Measurements from ENCODE around the gene SPARCL1.
"Not testable (repeated sequence)": the region's sequence is repeated elsewhere in the genome, so short reads cannot be mapped to it uniquely, and the experiment has no call there.

The SPARCL1 gene

DNA sequence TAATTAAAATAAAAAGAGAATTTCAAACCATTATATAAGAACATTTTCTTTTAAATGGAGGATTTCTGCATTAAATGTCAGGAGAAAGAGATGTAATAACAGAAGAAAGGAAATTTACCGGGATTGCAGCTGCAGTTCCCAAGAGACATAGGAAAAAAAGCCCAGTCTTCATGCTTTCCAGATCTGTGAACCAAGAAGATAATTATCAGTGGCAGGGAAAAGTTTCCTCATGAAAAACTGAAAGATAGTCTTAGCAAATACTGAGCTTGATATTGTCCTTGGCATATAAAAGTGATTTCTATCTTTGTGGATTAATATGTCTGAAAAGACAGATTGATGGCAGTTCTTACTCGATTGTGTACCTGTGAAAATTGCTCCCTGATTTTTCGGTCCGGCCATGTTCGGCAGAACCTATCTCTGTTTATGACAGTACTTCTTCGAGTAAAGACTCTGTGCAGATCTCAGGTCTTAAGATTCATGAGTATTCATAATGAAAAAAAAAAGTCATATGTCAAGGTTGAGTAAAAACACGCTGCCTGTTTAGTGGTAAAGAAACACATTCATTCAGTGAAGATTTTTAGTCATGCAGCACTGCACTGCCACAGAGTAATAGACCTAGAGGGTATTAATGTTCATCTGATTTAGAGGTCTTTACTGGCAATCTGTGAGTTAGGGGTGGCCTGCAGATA is 29.6 kb downstream of the SPARCL1 start:
- no peak for DNase-seq

DNA sequence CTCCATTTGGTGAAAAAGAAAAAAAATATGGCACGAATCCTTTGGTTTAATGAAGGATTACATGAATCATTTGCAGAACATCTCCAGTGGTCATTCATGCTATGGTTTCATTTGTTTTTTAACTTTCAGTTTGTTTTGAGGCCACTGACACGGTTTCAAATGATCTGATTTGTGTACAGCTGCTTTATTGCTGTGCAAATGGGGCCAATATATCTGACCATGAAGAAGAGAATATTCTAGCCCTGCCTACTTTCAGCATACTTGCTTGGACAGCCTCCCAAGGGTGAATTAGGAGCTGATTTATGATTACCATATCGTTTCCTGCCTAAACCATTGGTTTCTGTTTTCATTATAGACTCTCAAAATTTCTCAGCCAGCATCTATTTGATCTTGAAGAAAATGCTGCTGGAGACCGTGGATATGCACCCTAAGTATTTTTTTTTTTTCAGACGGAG is 30.7 kb downstream of the SPARCL1 start:
- no peak for DNase-seq

DNA sequence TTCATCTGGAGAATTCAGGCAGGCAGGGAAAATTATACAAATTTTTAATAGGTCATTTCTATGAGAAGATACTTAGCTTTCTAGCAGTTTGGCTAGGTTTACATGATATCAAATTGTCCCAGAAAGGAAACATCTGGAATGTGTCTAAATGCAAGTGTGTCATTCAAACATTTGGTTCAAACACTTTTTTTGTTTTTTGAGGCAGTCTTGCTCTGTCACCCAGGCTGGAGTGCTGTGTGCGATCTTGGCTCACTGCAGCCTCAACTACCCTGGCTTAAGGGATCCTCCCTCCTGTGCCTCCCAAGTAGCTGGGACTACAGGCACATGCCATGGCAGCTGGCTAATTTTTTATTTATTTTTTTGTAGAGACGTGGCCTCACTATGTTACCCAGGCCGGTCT is 31.6 kb downstream of the SPARCL1 start:
- DNase-seq = no peak

DNA sequence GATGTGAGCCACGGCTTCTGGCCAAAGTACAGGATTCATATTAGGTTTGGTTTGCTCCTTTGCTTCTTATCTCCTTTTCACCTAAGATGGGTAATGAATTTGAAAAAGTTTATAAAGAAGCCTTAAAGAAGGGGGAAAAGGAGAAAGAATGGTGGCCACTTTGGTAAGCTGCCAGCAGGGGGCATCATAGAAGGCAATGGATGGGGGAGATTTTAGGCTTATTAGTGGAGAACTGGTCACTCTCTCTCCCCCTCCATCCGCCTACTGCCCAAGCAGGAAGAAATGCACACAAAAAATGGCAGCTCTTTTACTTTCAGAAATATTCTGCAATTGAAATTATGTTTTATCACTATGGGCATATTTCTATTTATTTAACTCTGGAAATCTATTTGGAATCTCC is 32.0 kb downstream of the SPARCL1 start:
- no peak for DNase-seq

DNA sequence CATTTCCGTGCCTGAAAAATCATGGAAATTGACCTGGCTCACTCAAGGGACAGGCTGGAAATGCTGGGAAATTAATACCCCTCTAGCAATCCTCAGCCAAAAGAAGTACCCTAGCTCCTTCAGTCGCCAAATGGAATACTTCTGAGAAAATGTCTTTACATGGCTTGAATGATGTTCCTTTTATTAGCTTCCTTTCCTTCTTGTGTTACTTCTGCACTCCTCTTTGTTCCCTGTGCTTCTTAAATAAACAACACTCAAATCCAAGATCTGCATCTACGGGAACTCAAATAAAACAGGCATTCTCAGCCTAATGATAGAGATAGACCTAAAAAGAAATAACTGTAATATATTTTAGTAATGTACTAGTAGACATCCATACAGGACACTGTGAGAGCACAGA is 36.1 kb downstream of the SPARCL1 start:
- no peak for DNase-seq

DNA sequence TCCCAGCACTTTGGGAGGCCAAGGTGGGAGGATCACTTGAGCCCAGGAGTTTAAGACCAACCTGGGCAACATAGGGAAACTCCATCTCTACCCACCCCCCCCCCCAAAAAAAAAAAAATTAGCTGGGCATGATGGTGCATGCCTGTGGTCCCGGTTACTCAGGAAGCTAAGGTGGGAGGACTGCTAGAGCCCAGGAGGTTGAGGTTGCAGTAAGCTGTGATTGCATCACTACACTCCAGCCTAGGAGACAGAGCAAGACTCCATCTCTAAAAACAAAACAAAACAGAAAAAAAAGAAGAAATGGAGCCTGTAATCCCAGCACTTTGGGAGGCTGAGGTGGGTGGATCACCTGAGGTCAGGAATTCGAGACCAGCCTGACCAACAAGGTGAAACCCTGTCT is 37.3 kb downstream of the SPARCL1 start:
- DNase-seq = not testable (repeated sequence)

DNA sequence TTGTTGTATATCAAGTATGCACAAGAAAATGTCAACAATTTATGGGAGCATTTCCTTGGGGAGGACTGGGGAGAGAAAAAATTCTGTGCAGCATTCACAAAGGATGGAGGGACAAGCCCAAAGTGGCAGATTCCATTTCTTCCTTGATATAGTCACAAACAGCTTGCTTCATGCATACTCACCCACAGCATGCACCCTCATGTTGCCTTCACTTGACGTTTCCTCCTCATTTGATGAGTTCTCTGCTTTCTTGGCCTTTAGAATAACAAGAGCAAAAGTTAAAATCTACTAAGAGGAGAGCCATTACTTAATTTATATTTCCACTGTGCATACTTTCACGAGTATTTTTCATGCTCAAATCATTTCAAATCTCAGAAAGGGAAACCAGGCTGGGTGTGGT is 37.7 kb downstream of the SPARCL1 start:
- DNase-seq = no peak

DNA sequence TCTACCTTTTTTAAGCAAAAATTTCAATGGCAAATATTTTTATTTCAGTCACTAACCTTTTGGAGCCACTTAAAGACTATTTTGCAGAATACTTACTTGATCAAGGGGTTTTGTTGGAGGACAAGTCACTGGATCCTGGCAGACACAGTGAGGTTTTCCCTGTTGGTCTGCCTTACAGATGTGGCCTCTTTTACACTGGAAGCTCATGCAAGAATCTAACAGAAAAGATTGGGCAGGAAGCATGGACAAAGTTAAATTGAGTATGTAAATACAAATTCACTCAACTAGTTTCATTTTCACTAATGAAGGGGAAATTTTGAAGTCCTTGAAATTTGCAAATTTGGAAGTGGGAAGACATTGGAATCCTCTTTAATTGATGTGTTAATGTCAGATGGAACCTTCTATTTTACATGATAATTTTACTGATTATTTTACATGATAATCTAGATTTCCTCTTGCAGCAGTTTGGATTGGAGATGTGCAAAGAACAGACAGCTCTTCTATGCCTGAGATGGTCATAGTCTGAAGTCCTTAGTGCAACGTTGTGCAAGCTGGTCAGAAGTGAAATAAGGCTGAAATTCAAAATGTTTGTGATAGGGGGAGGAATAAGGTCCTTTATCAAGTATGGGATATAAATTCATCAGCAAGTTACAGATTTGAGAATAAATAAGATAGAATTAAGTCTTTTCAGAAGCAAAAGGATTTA is 38.4 kb downstream of the SPARCL1 start:
- no peak for DNase-seq

DNA sequence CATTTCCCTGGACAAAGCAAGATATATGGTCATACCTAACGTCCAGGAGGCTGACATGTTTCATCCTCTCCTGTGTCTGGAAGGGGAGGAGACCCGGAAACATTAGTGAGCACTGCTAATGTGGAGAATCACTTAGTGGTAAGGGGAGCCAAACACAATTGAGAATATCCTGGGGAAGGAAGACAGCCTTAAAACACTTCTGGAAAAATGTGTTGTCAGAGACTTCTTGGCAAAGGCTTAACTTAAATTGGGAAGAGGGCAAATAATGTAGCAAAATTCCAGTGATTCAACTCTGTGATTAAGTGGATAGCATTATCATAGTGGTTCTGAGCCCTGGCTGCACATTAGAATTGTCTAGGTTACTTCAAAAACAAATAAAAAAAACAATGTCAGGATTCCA is 39.5 kb downstream of the SPARCL1 start:
- no peak for DNase-seq

DNA sequence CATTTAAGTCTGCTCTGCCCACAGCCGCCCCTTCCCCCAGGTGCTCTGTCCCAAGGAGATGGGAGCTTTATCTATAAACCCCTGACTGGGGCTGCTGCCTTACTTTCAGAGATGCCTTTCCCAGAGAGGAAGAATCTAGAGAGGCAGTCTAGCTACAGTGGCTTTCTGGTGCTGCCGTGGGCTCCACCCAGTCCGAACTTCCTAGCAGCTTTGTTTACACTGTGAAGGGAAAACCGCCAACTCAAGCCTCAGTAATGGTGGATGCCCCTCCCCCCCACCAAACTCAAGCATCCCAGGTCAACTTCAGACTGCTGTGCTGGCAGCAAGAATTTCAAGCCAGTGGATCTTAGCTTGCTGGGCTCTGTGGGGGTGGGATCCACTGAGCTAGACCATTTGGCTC is 40.5 kb downstream of the SPARCL1 start:
- not testable (repeated sequence) for DNase-seq

DNA sequence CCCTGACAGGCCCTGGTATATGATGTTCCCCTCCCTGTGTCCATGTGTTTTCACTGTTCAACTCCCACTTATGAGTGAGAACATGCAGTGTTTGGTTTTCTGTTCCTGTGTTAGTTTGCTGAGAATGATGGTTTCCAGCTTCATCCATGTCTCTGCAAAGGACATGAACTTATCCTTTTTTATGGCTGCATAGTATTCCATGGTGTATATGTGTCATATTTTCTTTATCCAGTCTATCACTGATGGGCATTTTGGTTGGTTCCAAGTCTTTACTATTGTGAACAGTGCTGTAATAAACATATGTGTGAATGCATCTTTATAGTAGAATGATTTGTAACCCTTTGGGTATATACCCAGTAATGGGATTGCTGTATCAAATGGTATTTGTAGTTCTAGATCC is 45.9 kb downstream of the SPARCL1 start:
- not testable (repeated sequence) for DNase-seq

DNA sequence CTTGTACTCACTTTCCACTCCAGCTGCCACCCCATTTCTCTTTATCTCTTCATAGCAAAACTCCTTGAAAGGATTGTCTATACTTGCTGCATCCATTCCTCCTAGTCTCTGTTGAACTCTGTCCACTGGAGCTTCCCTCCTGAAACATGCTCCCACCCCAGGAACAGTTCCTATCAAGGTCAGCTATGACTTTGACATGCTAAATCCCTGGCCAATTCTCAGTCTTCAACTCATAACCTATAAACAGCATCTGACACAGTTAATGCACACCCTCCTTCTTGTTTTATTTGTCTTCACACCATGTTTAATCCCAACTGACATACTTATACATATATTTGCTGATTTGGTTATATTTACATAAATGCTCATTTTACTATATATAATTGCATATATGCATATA is 47.8 kb downstream of the SPARCL1 start:
- DNase-seq = no peak

DNA sequence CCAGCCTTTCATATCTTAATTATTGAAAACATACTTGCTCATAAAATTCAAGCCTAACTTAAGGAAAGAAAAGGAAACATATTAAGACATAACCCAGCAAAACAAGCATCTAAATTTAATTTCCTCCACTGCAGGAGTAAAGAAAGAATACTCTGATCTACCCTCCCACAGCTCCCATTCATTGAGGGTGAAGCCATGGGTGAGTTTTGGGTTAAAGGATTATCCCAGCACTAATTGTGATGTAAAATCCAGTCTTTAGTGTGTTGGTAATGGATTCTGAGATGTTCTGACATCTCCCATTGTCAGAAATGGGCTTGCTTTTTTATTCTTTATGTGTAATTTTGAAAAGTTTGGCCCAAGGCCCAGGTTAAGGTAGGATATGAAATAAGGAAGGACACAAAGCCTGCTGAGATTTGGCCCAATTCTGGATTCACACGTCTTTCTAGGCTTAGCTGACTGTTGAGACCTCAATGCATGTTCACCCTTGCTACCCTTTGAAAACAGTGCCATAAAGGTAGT is 50.4 kb downstream of the SPARCL1 start:
- no peak for DNase-seq

DNA sequence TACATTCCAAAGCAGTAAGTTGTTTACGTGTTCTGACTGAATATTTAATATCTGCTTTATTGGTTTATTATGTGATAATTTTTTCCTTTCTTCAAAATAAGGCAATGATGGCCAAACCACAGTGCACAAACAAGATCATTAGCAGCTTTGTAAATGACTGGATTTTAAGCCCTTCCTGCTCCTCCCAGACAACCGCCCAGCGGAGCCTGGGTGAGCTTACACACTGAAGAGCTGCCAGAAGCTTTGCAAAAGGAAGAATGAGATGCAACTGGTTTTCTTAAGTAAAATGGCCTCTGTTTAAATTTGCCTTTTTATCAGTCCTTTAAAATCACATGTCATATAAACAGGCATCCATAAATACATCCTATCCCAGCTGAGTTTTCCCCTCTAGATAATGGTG is 52.2 kb downstream of the SPARCL1 start:
- DNase-seq = no peak

DNA sequence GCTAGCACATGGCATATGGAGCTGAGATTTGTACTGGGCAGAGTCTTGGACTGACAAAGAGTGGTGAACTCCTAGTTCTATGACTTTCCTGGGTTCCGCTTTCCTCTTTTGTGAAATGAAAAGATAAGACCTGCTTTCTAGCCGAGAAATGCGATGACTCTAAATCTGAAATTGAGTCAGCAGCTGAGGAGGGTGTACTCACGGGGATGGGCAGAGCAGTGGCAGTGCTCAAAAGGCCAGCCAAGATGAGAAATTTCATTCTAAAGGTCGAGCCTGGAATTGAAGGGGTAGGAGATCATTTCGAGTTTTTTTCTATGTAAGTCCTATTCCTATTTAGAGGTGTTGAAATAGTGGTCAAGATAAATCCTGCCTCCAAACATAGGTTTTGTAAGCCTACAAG is 59.8 kb downstream of the SPARCL1 start:
- DNase-seq = no peak

DNA sequence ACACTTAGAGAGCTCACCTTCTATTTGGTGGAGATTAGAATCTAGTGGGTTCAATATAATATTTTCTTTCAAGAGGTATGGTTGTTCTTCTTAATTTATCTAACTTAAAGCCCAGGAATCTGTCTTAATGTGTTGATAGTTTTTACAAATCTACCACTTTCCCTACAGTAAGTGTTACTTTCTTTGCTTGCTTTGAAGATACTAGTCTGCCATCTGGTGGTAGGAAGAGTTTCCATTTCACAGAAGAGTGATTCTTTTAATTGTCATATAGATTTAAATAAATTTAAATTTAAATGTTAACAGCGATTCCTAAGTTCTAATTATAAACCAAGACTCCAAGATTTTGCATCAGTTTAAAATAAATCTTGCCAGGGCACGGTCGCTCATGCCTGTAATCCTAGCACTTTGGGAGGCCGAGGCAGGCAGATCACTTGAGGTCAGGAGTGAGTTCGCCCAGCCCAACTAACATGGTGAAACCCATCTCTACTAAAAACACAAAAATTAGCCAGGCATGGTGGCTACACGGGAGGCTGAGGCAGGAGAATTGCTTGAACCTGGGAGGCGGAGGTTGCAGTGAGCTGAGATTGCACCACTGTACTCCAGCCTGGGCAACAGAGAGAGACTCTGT is 63.3 kb downstream of the SPARCL1 start:
- DNase-seq = peak; percentile 8 to 70 (median 20)

DNA sequence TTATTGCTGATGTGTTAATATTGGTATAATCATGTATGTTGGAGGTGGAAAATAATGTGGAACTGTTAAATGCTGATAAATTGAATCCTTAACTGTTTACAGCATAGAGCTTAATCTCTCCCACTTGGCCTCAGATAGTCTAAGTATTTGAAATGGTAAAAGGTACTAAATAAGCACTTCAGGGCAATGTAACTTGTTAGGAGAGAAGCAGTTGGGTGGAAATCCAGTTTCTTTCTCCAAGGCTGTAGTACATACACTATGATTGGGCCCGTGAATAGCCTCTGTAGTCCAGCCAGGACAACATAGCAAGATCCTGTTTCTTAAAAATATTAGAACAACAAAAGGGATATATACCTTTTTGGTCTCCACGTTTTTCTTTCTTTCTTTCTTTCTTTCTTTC is 67.1 kb downstream of the SPARCL1 start:
- no peak for DNase-seq

DNA sequence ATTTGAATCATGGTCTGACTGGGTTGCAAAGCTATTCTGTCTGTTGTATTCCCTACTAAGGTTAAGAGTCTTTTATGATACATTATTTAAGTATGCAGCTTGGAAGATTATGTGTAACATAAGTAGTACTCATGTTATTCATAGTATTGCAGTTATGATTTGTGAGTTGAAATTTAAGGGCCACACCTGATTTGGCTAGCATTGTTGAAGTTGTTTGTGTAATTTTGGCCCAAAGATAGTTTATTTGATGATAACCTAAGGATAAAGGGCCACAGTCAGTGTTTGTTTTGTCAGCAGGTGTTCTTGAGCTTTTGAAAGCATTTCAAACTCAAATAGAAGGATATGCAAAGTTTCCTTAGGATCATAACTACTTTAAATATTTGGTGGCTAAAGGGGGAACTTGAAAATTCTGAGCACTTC is 67.9 kb downstream of the SPARCL1 start:
- no peak for DNase-seq

DNA sequence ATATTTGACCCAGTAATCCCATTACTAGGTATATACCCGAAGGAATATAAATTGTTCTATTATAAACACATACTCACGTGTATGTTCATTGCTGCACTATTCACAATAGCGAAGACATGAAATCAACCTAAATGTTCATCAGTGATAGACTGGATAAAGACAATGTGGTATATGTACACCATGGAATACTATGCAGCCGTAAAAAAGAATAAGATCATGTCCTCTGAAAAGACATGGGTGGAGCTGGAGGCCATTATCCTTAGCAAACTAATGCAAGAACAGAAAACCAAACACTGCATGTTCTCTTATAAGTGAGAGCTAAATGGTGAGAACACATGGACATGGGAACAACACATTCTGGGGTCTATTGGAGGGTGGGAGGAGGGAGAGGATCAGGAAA is 70.3 kb downstream of the SPARCL1 start:
- no peak for DNase-seq

DNA sequence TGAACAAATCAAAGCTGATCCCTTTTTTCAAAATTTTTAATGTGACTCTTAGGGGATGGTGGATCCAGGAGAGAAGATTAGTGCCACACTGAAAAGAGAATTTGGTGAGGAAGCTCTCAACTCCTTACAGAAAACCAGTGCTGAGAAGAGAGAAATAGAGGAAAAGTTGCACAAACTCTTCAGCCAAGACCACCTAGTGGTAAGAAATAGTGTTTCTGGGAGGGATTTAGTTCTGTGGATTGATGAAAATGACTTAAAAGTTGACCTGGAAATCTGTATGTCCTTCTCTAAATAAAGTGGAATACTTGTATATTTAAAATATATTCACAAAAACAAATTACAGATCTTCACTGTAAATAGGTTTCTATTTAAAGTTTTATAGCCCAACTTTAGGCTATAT is 77.6 kb downstream of the SPARCL1 start:
- no peak for DNase-seq

DNA sequence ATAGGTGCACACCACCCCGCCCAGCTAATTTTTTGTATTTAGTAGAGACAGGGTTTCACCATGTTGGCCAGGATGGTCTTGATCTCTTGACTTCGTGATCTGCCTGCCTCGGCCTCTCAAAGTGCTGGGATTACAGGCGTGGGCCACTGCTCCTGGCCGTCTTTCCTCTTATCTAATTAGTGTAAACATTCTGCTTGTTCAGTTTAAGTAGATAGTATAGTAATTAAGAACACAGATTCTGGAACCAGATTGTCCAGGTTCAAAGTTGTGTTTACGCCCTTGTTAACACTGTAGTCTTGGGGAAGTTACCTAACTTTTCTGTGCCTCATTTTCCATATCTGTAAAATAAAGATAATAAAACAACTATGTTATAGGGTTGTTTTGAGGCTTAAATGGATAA is 82.8 kb downstream of the SPARCL1 start:
- not testable (repeated sequence) for DNase-seq

DNA sequence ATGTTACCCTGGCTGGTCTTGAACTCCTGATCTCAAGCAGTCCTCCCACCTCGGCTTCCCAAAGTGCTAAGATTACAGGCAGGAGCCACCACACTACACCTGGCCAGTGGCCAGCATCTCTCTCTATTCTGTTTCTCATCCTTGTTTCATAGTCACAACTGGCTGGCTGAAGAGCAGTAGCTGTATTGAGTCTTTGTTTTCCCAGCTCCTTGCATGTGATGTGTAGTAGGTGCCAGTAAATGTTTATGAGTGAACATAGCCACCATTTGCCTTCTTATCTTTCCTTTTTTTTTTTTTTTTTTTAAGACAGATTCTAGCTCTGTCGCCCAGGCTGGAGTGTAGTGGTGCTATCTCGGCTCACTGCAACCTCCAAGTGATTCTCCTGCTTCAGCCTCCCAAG is 83.2 kb downstream of the SPARCL1 start:
- no peak for DNase-seq

DNA sequence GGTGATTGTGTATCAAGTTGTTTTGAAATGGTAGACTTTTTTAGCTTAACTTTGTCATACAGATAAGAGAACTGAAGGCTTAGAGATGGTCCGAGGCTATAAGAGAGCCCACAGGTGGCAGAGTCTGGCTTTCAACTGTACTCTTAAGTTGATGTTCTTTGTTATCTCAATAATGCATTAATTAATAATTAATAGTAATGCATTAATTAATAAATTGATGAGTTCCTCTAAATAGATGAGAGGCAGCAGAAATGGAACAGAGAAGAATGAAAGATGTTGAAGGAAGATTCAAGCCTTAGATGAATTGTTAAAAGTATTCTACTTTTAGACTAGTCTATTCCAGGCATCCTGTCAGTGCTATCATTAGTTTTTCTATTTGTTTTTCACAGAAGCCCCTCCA is 84.4 kb downstream of the SPARCL1 start:
- DNase-seq = no peak

DNA sequence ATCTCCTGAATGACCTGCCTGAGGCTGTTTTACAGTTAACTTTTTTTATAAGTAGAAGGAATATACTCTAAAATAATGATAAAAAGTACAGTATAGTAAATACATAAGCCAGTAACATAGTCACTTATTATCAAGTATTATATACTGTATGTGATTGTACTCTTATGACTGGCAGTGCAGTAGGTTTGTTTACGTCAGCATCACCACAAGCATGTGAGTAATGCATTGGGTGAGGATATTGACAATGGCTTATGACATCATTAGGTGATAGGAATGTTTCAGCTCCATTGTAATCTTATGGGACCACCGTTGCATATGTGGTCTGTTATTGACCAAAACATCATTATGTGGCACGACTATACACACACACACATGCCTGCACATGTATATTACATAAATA is 86.3 kb downstream of the SPARCL1 start:
- no peak for DNase-seq

Measured in NCI-H1417 (cell line).